Measurements from ENCODE around the gene PTPRC.

The PTPRC gene

GRCh38 chr1:198662821-198663220, 24.0 kb downstream of the PTPRC start:
- Histone ChIP-seq H3K27me3 (ENCODE audit: insufficient read depth, low read depth) (no peaks in the 10 kb centered on the region), H3K27ac (no peak overlapping the region), H3K36me3 (ENCODE audit: insufficient read depth) (no peaks in the 10 kb centered on the region), H3K79me2 (ENCODE audit: insufficient read depth, low read depth) (no peaks in the 10 kb centered on the region), H2AFZ (ENCODE audit: low read depth) (no peak overlapping the region), H3K4me3 (IDR thresholded peaks at IDR 0.05; ENCODE audit: insufficient read depth, low read depth, low read length) (no peak overlapping the region), H3K4me2 (no peak overlapping the region), H4K20me1 (ENCODE audit: insufficient read depth) (no peaks in the 10 kb centered on the region), H3K4me1 (ENCODE audit: low read depth, poor library complexity, severe bottlenecking) (peaks cover 77% of the 10 kb centered on the region), H3K9ac (no peak overlapping the region)
- no peak for TF ChIP-seq CTCF (conservative IDR thresholded peaks at IDR 0.05; ENCODE audit: low read depth, low read length)

- no peaks in the 10 kb centered on the region for H3K36me3 ChIP-seq (ENCODE audit: insufficient read depth)
- peaks cover 77% of the 10 kb centered on the region for H3K4me1 ChIP-seq (ENCODE audit: low read depth, poor library complexity, severe bottlenecking)
- H3K27me3 ChIP-seq (ENCODE audit: insufficient read depth, low read depth), result no peaks in the 10 kb centered on the region
- no peak overlapping the region for H3K4me2 ChIP-seq
- no peak overlapping the region for H3K9ac ChIP-seq
- no peaks in the 10 kb centered on the region for H3K79me2 ChIP-seq (ENCODE audit: insufficient read depth, low read depth)
- no peak for TF ChIP-seq CTCF (conservative IDR thresholded peaks at IDR 0.05; ENCODE audit: low read depth, low read length)
- H3K4me3 ChIP-seq (IDR thresholded peaks at IDR 0.05; ENCODE audit: insufficient read depth, low read depth, low read length), result no peak overlapping the region
- H2AFZ ChIP-seq (ENCODE audit: low read depth), result no peak overlapping the region
- H4K20me1 ChIP-seq (ENCODE audit: insufficient read depth), result no peaks in the 10 kb centered on the region
- no peak overlapping the region for H3K27ac ChIP-seq
Observed at GRCh38 chr1:198664068-198664788, 25.4 kb downstream of the PTPRC start.

- no peaks in the 10 kb centered on the region for H4K20me1 ChIP-seq (ENCODE audit: insufficient read depth)
- H3K9ac ChIP-seq, result no peak overlapping the region
- H3K4me2 ChIP-seq, result 0 out of 2 replicates have a peak overlapping the region, but pooled peaks have one; percentile 80
- no peaks in the 10 kb centered on the region for H3K79me2 ChIP-seq (ENCODE audit: insufficient read depth, low read depth)
- no peak overlapping the region for H3K4me3 ChIP-seq (IDR thresholded peaks at IDR 0.05; ENCODE audit: insufficient read depth, low read depth, low read length)
- H3K4me1 ChIP-seq (ENCODE audit: low read depth, poor library complexity, severe bottlenecking), result peaks cover 80% of the 10 kb centered on the region
- no peak for TF ChIP-seq CTCF (conservative IDR thresholded peaks at IDR 0.05; ENCODE audit: low read depth, low read length)
- H3K36me3 ChIP-seq (ENCODE audit: insufficient read depth), result no peaks in the 10 kb centered on the region
- H2AFZ ChIP-seq (ENCODE audit: low read depth), result no peak overlapping the region
- no peak overlapping the region for H3K27ac ChIP-seq
- H3K27me3 ChIP-seq (ENCODE audit: insufficient read depth, low read depth), result no peaks in the 10 kb centered on the region
Observed at GRCh38 chr1:198667186-198667585, 28.3 kb downstream of the PTPRC start.

- no peak overlapping the region for H3K4me3 ChIP-seq (IDR thresholded peaks at IDR 0.05; ENCODE audit: insufficient read depth, low read depth, low read length)
- 0 out of 2 replicates have a peak overlapping the region, but pooled peaks have one; percentile 7 for H2AFZ ChIP-seq (ENCODE audit: low read depth)
- no peaks in the 10 kb centered on the region for H3K36me3 ChIP-seq (ENCODE audit: insufficient read depth)
- no peaks in the 10 kb centered on the region for H3K27me3 ChIP-seq (ENCODE audit: insufficient read depth, low read depth)
- no peak overlapping the region for H3K9ac ChIP-seq
- no peaks in the 10 kb centered on the region for H4K20me1 ChIP-seq (ENCODE audit: insufficient read depth)
- H3K27ac ChIP-seq, result peak overlapping the region; percentile 78; the same call in 1 of the 2 replicates
- H3K4me2 ChIP-seq, result peak overlapping the region; percentile 80
- peaks cover 82% of the 10 kb centered on the region for H3K4me1 ChIP-seq (ENCODE audit: low read depth, poor library complexity, severe bottlenecking)
- H3K79me2 ChIP-seq (ENCODE audit: insufficient read depth, low read depth), result no peaks in the 10 kb centered on the region
- no peak for TF ChIP-seq CTCF (conservative IDR thresholded peaks at IDR 0.05; ENCODE audit: low read depth, low read length)
Observed at GRCh38 chr1:198667807-198668206, 29.0 kb downstream of the PTPRC start.

Data from KMS-11 (cell line).